DMS53 treated with DMSO at 0.1 percent for 48 hours (cell line): ENCODE results near the gene FBXL4.

ENCODE experiments used
- DNase-seq: peaks from one replicate; lab custom pipeline; 2025; ENCODE audit not compliant: unreplicated experiment; lab: John Stamatoyannopoulos, UW

FBXL4 gene

DNA sequence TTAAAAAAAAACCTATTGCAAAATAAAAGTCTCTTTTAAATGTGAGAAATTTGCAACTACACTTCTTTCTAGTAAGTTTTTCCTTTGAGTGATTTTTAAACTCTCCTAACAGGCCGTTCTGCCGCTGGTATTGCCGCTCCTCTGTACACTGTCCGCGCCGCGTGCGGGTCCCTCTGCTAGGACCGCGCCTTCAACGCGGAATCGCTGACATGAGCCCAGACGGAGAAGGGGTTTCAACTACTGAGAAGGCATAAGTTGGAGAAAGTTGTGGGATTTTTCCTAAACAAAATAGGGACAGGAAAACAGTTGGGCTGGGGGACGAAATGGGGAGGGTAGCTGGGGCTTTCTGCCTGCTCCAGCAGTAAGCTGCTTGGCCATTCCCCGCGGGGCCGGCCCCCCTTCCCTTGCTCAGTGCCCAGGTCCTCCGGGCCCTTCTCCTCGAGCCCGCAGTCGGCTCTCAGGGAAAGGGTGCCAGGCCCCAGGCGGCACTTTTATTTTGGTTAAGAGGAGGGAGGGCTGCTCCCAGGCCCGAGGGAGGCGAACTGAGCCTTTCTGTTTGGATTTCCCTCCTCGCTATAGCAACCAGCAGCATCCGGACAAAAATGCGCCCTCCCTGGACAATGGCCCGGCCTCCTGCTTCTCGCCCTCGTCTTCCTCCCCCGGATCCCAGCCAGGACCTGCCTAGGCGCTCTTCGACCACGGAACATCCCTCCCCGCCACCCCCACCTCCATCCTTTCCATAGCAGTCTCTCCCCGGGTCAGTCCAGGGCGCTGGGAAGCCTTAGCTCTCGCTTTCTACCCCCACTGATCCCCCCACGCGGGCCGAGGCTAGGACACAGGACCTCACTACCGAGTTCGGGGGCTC lies 120.2 kb downstream of the FBXL4 start:
- no peak for DNase-seq

GRCh38 chr6:98825600-98826230 lies 122.0 kb downstream of the FBXL4 start:
- no peak for DNase-seq

- DNase-seq: no peak
Measured at GRCh38 chr6:98824902-98825599, 122.7 kb downstream of the FBXL4 start.

DNA sequence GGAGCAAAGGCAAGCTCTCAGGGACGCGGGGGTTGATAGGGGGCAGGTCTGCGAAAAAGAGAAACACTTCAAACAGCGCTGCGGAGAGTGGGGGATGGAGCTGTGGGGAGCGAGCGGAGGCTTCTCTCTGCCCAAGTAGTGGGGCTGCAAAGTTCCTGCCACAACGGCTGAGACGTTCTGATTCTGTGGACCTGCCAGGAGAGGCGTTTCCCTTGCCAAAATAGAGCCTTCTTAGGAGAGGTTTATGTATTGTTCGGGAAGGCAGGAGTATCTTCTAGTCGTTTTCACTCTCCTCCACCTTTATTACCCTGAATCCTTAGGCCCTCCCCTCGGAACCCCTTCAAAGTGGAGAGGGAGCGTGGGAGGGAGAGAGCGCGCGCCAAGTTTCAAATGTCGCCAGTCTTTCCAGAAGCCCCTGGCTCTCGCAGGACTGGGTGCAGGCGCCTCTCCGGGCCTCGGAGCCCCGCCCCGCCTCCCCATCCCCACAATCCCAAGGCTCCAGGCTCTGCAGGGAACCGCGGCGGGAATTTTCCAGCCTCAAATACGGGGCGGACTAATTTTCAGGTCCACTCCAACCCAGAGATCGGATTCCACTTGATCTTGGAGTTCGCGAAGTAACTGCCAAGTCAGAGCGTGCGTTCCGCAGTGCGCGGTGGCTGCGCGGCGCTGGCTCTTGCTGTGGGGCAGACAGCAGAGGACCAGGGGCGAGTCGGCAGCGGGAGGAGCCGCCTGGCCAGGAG lies 123.4 kb downstream of the FBXL4 start:
- DNase-seq: no peak

DNA sequence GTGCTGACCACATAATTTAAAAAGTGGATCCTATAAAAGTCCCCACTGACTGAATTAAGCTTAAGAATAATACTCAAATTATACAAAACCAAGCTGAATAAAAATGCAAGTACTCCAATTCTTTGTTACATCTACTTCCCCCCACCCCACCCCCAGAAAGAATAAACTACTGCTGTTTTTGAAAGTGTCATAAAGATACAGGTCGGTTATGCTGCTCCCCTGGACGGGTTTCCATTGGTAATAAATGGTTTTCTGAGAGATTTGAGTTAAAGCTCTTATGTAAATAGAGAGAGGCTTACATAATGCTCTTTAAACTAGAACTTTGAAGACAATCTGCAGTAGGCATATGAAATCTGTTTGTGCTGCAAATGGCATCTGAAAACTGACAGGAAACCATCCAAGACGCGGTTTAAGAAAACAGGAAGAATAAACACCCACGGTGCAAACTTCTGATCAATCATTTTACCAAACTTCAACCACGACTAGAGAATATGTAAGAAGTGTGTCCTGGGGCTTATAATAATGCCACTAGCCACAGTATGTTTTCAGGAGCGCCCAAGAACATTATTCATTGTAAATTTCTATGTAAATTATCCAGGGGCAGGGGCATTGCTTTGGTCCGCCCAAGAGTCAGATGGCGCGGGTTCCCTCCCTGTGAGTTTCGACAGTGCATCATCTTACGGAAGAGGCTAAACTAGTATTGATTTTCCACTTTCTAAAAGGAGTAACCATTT lies 124.2 kb downstream of the FBXL4 start:
- no peak for DNase-seq

GRCh38 chr6:98821756-98822405 lies 125.9 kb downstream of the FBXL4 start:
- no peak for DNase-seq
